Sigmoid colon (tissue), 7 donors: Measurements from ENCODE around the gene GPR3. TPM values are rescaled to one million over a fixed set of nuclear protein-coding genes. Genes with fewer than 3 reads are reported as not detected.
A peak's percentile ranks its signal among the peaks of the same experiment; 100 is the strongest.

Experiments used
- DNase-seq: peaks from one replicate; pipeline ENCODE4 v3.0.0-alpha.2; 2019
- H3K27ac ChIP-seq, 4 donors: fragments of 200-600 bp; sonication (generic); one replicate each; pipeline ENCODE4 v1.5.1; 2016 to 2019; ENCODE audit warnings: mild to moderate bottlenecking in 1 of 4
- H3K27me3 ChIP-seq, 3 donors: fragments of 200-600 bp; sonication (generic); one replicate each; pipeline ENCODE4 v1.5.1; 2019; ENCODE audit warnings: mild to moderate bottlenecking in 1 of 3
- H3K36me3 ChIP-seq, 4 donors: fragments of 200-600 bp; sonication (generic); one replicate each; pipeline ENCODE4 v1.5.1; 2016 to 2019
- H3K4me1 ChIP-seq, 4 donors: fragments of 200-600 bp; sonication (generic); one replicate each; pipeline ENCODE4 v1.5.1; 2017 to 2019
- H3K4me3 ChIP-seq, 4 donors: fragments of 200-600 bp; sonication (generic); one replicate each; pipeline ENCODE4 v1.5.1; 2017 to 2019; ENCODE audit warnings: mild to moderate bottlenecking in 2 of 4, moderate library complexity in 1 of 4
- H3K9me3 ChIP-seq, 4 donors: fragments of 200-600 bp in 3 of 4; sonication (generic) in 3 of 4; one replicate each; pipeline versions ENCODE4 v1.5.1 to v1.6.1; 2013 to 2019
- CTCF ChIP-seq, 4 experiments: fragments of 450-650 bp in 3 of 4; fragments of 200-600 bp in 1 of 4; IDR thresholded peaks; one replicate each; pipeline ENCODE4 v1.5.1; 2016 to 2019; ENCODE audit warnings: antibody characterized with exemption in 4 of 4, mild to moderate bottlenecking in 3 of 4, moderate library complexity in 2 of 4
- EP300 ChIP-seq, 4 donors: sonication (generic); formaldehyde crosslinking; IDR thresholded peaks; one replicate each; pipeline ENCODE4 v1.6.1; 2017; ENCODE audit warnings: antibody characterized with exemption in 4 of 4
- POLR2A ChIP-seq, 2 donors: fragments of 450-650 bp; IDR thresholded peaks; one replicate each; pipeline ENCODE4 v1.6.1; 2016; ENCODE audit warnings: antibody characterized with exemption in 2 of 2, mild to moderate bottlenecking in 2 of 2, moderate library complexity in 2 of 2
- POLR2AphosphoS5 ChIP-seq, 4 donors: sonication (generic); formaldehyde crosslinking; IDR thresholded peaks; one replicate each; pipeline ENCODE4 v1.6.1; 2017; ENCODE audit warnings: antibody characterized with exemption in 4 of 4
- WGBS, 2 donors: extraction: QIAGEN DNeasy Blood & Tissue Kit; methylation state at CpG; one replicate each; pipeline ENCODE4 v1.1.7; 2013; 5-methylcytosine and 5-hydroxymethylcytosine counted together
- intact Hi-C: fragments of 100-400 bp; cut with DNase I; formaldehyde crosslinking; loops from one replicate; pipeline ENCODE4 v1.15.1; 2023
- polyA plus RNA-seq, 3 donors: library from polyadenylated mRNA; stranded (reverse); fragments of 200-250 nt; gene quantifications; one replicate each; pipeline ENCODE4 v1.2.3, GENCODE V29; 2013
- total RNA-seq, 4 donors: library from RNA; depleted of rRNA; stranded (reverse); fragments of >200 nt; gene quantifications; one replicate each; pipeline ENCODE4 v1.1.0, GENCODE V29; 2016
- donor health status: healthy with polysubstance abuse.
- donor health status: Bipolar disorder and iron deficiency.
- donor health status: healthy.

GPR3 gene
- total and polyA plus RNA-seq, 7 donors: 0.36 to 2.0 (median 0.54) TPM; not detected in 4

- no peak for DNase-seq
- Histone ChIP-seq H3K9me3 (no peaks in the 10 kb centered on the region), H3K4me3 (no peak overlapping the region), H3K27me3 (no peaks in the 10 kb centered on the region), H3K4me1 (peaks cover 0 to 84% (median 70%) of the 10 kb centered on the region in 4 donors), H3K36me3 (peaks cover 0 to 6% (median 0%) of the 10 kb centered on the region in 4 donors), H3K27ac (peak overlapping the region; percentile 62 to 74 (median 64))
- 7 to 45% methylated on average over 5 of the region's 5 CpGs for WGBS, 2 donors
- no peak for TF ChIP-seq CTCF (IDR thresholded peaks at IDR 0.05)
- TF ChIP-seq POLR2AphosphoS5 (IDR thresholded peaks at IDR 0.05): peak; percentile 41 to 77 (median 72)
- intact Hi-C loops: no loop called here
These were observed 44.1 kb downstream of the GPR3 start for GRCh38 chr1:27436204-27437159.

GRCh38 chr1:27438621-27439061, 46.2 kb downstream of the GPR3 start:
- H3K27ac ChIP-seq: peak overlapping the region in 2 of 4 donors; percentile 2 to 11
- no peak for DNase-seq
- H3K36me3 ChIP-seq: peaks cover 0 to 6% (median 0%) of the 10 kb centered on the region in 4 donors
- intact Hi-C loops: no loop called here
- H3K9me3 ChIP-seq: no peaks in the 10 kb centered on the region
- peaks cover 0 to 65% (median 58%) of the 10 kb centered on the region in 4 donors for H3K4me1 ChIP-seq
- TF ChIP-seq CTCF (IDR thresholded peaks at IDR 0.05) (no peak), POLR2A (IDR thresholded peaks at IDR 0.05) (no peak), POLR2AphosphoS5 (IDR thresholded peaks at IDR 0.05) (no peak), EP300 (IDR thresholded peaks at IDR 0.05) (no peak)
- no peak overlapping the region for H3K4me3 ChIP-seq
- no peaks in the 10 kb centered on the region for H3K27me3 ChIP-seq
- WGBS, 2 donors: 58 to 77% methylated on average over 1 of the region's 1 CpG

GRCh38 chr1:27439150-27439549, 46.7 kb downstream of the GPR3 start:
- Histone ChIP-seq H3K4me1 (peaks cover 0 to 62% (median 56%) of the 10 kb centered on the region in 4 donors), H3K9me3 (no peaks in the 10 kb centered on the region), H3K27me3 (no peaks in the 10 kb centered on the region), H3K27ac (no peak overlapping the region), H3K36me3 (peaks cover 0 to 6% (median 0%) of the 10 kb centered on the region in 4 donors), H3K4me3 (no peak overlapping the region)
- intact Hi-C loops: no loop called here
- 6 to 41% methylated on average over 2 of the region's 2 CpGs for WGBS, 2 donors
- TF ChIP-seq POLR2AphosphoS5 (IDR thresholded peaks at IDR 0.05) (no peak), POLR2A (IDR thresholded peaks at IDR 0.05) (no peak), CTCF (IDR thresholded peaks at IDR 0.05) (no peak), EP300 (IDR thresholded peaks at IDR 0.05) (no peak)
- DNase-seq: no peak

GRCh38 chr1:27444632-27445031, 52.2 kb downstream of the GPR3 start:
- H3K36me3 ChIP-seq: peaks cover 0 to 6% (median 0%) of the 10 kb centered on the region in 4 donors
- H3K4me1 ChIP-seq: peaks cover 0 to 46% (median 38%) of the 10 kb centered on the region in 4 donors
- TF ChIP-seq POLR2A (IDR thresholded peaks at IDR 0.05) (no peak), POLR2AphosphoS5 (IDR thresholded peaks at IDR 0.05) (no peak), CTCF (IDR thresholded peaks at IDR 0.05) (no peak), EP300 (IDR thresholded peaks at IDR 0.05) (no peak)
- H3K4me3 ChIP-seq: no peak overlapping the region
- intact Hi-C loops: no loop called here
- H3K27me3 ChIP-seq: no peaks in the 10 kb centered on the region
- peak overlapping the region in 1 of 4 donors; percentile 35 for H3K27ac ChIP-seq
- H3K9me3 ChIP-seq: no peaks in the 10 kb centered on the region
- DNase-seq: no peak
- 12 to 39% methylated on average over 1 of the region's 1 CpG for WGBS, 2 donors

Other genes starting within 250 kb of the GPR3 start
- gene SLC9A1, start 237.5 kb upstream of the GPR3 start, total RNA-seq: 10 to 100 TPM; 11.4 to 25.2 (median 13.3) TPM
- 10 to 100 TPM in 2 of 3 donors, 1 to 10 TPM in 1; 6.0 to 64.4 (median 10.6) TPM for gene SLC9A1, start 237.5 kb upstream of the GPR3 start, polyA plus RNA-seq
- 10 to 100 TPM; 27.5 to 32.4 (median 29.6) TPM for gene WDTC1, start 158.0 kb upstream of the GPR3 start, total RNA-seq
- 10 to 100 TPM; 15.0 to 26.5 (median 21.3) TPM for gene WDTC1, start 158.0 kb upstream of the GPR3 start, polyA plus RNA-seq
- 10 to 100 TPM; 18.9 to 20.9 (median 19.6) TPM for gene TMEM222, start 70.5 kb upstream of the GPR3 start, total RNA-seq
- 10 to 100 TPM; 15.7 to 46.9 (median 21.0) TPM for gene TMEM222, start 70.5 kb upstream of the GPR3 start, polyA plus RNA-seq
- gene SYTL1, start 50.6 kb upstream of the GPR3 start, total RNA-seq: 1 to 10 TPM in 1 of 4 donors, under 1 TPM in 2, not detected in 1; 0.54 to 1.5 (median 0.55) TPM
- 10 to 100 TPM in 1 of 3 donors, 1 to 10 TPM in 2; 3.2 to 25.9 (median 9.0) TPM for gene SYTL1, start 50.6 kb upstream of the GPR3 start, polyA plus RNA-seq
- 10 to 100 TPM; 18.2 to 50.4 (median 26.8) TPM for gene MAP3K6, start 25.7 kb upstream of the GPR3 start, total RNA-seq
- 10 to 100 TPM in 1 of 3 donors, 1 to 10 TPM in 2; 3.7 to 23.9 (median 9.0) TPM for gene MAP3K6, start 25.7 kb upstream of the GPR3 start, polyA plus RNA-seq
- gene FCN3, start 17.8 kb upstream of the GPR3 start, total RNA-seq: 1 to 10 TPM in 3 of 4 donors, under 1 TPM in 1; 0.49 to 4.5 (median 1.8) TPM
- 1 to 10 TPM; 1.2 to 4.6 (median 4.1) TPM for gene FCN3, start 17.8 kb upstream of the GPR3 start, polyA plus RNA-seq
- not detected for gene CD164L2, start 9.3 kb upstream of the GPR3 start, total RNA-seq
- gene CD164L2, start 9.3 kb upstream of the GPR3 start, polyA plus RNA-seq: 1 to 10 TPM in 2 of 3 donors, not detected in 1; 1.2 to 1.9 TPM
- gene WASF2, start 97.5 kb downstream of the GPR3 start, total RNA-seq: 10 to 100 TPM; 43.9 to 63.2 (median 59.9) TPM
- gene WASF2, start 97.5 kb downstream of the GPR3 start, polyA plus RNA-seq: 10 to 100 TPM; 30.0 to 69.6 (median 30.5) TPM
- 10 to 100 TPM; 10.9 to 34.1 (median 14.3) TPM for gene AHDC1, start 211.5 kb downstream of the GPR3 start, total RNA-seq
- gene AHDC1, start 211.5 kb downstream of the GPR3 start, polyA plus RNA-seq: 10 to 100 TPM in 1 of 3 donors, 1 to 10 TPM in 2; 1.8 to 17.4 (median 2.1) TPM
- 10 to 100 TPM in 1 of 4 donors, 1 to 10 TPM in 3; 6.6 to 11.4 (median 8.0) TPM for gene FGR, start 242.6 kb downstream of the GPR3 start, total RNA-seq
- 10 to 100 TPM in 1 of 3 donors, 1 to 10 TPM in 2; 3.0 to 14.4 (median 5.1) TPM for gene FGR, start 242.6 kb downstream of the GPR3 start, polyA plus RNA-seq